GM20000 (cell line): ENCODE results near the gene ZNF585A.
"Not testable (repeated sequence)": the region's sequence is repeated elsewhere in the genome, so short reads cannot be mapped to it uniquely, and the experiment has no call there.

ENCODE experiments used
- DNase-seq: peaks from one replicate; pipeline ENCODE4 v3.0.0; 2012; ENCODE audit warnings: low spot score
- CTCF ChIP-seq: IDR thresholded peaks from 2 replicates; pipeline ENCODE4 v1.5.1; 2012; ENCODE audit warnings: mild to moderate bottlenecking, control low read depth; ENCODE audit errors: extremely low read depth, missing control alignments

ZNF585A gene

GRCh38 chr19:37165635-37166034 lies 6.9 kb downstream of the ZNF585A start:
- DNase-seq: no peak
- no peak for TF ChIP-seq CTCF

GRCh38 chr19:37160153-37160552 lies 12.3 kb downstream of the ZNF585A start:
- DNase-seq: no peak

GRCh38 chr19:37148214-37148613 lies 24.3 kb downstream of the ZNF585A start:
- DNase-seq: no peak

More at GRCh38 chr19:37160153-37160552, 12.3 kb downstream of the ZNF585A start:
- no peak for TF ChIP-seq CTCF

GRCh38 chr19:37136111-37136510 lies 36.4 kb downstream of the ZNF585A start:
- no peak for TF ChIP-seq CTCF
- no peak for DNase-seq

More at GRCh38 chr19:37148214-37148613, 24.3 kb downstream of the ZNF585A start:
- TF ChIP-seq CTCF: no peak

DNA sequence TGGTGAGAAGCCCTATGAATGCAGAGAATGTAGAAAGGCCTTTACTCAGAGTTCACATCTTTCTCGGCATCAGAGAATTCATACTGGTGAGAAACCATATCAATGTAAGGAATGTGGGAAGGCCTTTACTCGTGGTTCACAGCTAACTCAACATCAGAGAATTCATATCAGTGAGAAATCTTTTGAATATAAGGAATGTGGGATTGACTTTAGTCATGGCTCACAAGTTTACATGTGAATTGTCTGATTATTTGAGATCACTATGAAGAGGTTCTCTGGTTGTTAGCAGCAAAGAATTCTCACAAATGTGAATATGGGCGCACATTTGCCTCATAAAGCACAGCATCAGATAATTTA lies 43.7 kb downstream of the ZNF585A start:
- DNase-seq: no peak
- TF ChIP-seq CTCF: no peak

- no peak for DNase-seq
- TF ChIP-seq CTCF: no peak
These were observed 44.3 kb downstream of the ZNF585A start for GRCh38 chr19:37127999-37128820.

DNA sequence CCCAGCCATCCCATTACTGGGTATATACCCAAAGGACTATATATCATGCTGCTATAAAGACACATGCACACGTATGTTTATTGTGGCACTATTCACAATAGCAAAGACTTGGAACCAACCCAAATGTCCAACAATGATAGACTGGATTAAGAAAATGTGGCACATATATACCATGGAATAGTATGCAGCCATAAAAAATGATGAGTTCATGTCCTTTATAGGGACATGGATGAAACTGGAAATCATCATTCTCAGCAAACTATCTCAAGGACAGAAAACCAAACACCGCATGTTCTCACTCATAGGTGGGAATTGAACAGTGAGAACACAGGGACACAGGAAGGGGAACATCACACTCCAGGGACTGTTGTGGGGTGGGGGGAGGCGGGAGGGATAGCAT lies 50.4 kb downstream of the ZNF585A start:
- DNase-seq: not testable (repeated sequence)

DNA sequence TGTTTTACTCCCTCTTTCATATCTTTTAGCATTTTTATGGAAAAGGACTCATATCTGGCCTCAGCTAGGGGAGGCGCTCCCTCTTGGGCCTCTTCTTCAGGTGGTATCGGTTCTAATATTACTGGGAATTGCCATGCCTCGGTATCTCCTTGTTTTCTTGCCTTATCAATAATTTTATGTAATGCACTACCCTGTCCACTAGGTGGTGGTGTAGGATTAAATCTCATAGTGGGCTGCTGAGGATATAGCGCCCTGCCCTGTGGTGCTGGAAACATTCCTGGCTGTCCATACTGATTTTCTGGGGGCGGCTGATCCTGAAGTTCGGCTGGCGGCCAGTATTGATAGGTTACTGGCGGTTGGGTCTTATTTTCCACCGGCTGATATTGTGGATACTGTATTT lies 58.5 kb downstream of the ZNF585A start:
- no peak for DNase-seq
- TF ChIP-seq CTCF: peak; percentile 16

GRCh38 chr19:37111753-37112152 lies 60.7 kb downstream of the ZNF585A start:
- not testable (repeated sequence) for DNase-seq

DNA sequence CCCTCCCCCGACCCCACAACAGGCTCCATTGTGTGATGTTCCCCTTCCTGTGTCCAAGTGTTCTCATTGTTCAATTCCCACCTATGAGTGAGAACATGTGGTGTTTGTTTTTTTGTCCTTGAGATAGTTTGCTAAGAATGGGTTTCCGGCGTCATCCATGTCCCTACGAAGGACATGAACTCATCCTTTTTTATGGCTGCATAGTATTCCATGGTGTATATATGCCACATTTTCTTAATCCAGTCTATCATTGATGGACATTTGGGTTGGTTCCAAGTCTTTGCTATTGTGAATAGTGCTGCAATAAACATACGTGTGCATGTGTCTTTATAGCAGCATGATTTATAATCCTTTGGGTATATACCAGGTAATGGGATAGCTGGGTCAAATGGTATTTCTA lies 68.4 kb downstream of the ZNF585A start:
- not testable (repeated sequence) for DNase-seq
